H4 (cell line): ENCODE measurements around the gene CRTC2. TPM values are rescaled to one million over a fixed set of nuclear protein-coding genes. Genes with fewer than 3 reads are reported as not detected.
A peak's percentile ranks its signal among the peaks of the same experiment; 100 is the strongest.
"Not testable (repeated sequence)": the region's sequence is repeated elsewhere in the genome, so short reads cannot be mapped to it uniquely, and the experiment has no call there.

Experiments
- DNase-seq: peaks from one replicate; pipeline ENCODE4 v3.0.0-alpha.2; 2015; ENCODE audit warnings: low spot score
- total RNA-seq: library from RNA; depleted of rRNA; stranded (reverse); fragments of >200 nt; shearing (Covaris generic); gene quantifications from 2 replicates; pipeline ENCODE4 v1.2.3, GENCODE V29; 2014

Gene CRTC2
- total RNA-seq, 1 experiment from 2014 or later: 6.5 TPM

- no peak for DNase-seq
These were observed 29.5 kb downstream of the CRTC2 start for GRCh38 chr1:153928791-153929341.

GRCh38 chr1:153928245-153928644 is 30.2 kb downstream of the CRTC2 start:
- DNase-seq: no peak

- DNase-seq: no peak
These were observed 32.0 kb downstream of the CRTC2 start for GRCh38 chr1:153926405-153926804.

- DNase-seq: peak; percentile 99
These were observed 35.2 kb downstream of the CRTC2 start, which contains the start of gene GATAD2B for GRCh38 chr1:153922972-153923925. TSS of gene GATAD2B (minus strand) at chr1:153922972. CDS start at chr1:153828347, 94,625 bp downstream.

DNA sequence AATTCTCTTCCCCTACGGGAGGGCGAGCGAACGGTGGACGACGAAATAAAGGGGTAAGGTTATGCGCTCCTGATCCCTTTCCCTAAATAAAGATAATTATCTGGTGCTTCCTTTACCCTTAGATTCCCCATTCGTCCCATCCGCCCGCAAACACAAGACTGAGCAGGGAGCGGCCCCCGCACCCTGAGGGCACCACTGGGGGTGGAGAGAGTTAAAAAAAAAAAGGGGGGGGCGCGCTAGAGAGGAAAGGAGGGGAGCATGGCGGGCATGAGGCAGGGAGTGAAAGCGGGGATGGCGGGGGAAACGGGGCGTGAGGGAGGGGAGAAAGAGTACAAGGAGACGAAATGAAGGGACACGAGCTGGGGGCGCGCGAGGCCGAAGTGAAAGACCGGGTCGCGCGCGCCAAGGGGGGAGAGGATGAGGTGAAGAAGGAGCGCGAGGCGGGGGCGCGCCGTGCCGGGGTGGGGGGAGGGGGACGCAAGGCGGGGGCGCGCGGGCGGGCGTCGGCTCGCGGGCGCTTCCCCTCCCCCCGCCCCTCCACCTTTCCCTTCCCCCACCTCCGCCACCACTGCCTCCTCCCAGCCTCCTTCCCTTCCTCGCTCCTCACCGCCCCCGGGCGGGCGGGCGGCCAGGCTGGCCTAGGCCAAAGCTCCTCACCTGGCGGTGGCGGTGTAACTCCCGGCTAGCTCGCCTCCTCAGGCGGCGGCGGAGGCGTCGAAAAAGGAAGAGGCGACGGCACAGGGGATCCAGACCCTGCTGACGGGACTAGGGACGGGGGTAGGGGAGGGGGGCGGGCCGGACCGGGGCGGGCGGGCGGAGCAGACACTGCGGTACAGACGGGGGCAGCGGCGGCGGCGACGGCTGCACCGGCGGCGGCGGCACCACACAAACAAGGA is 36.1 kb downstream of the CRTC2 start:
- DNase-seq: no peak

DNA sequence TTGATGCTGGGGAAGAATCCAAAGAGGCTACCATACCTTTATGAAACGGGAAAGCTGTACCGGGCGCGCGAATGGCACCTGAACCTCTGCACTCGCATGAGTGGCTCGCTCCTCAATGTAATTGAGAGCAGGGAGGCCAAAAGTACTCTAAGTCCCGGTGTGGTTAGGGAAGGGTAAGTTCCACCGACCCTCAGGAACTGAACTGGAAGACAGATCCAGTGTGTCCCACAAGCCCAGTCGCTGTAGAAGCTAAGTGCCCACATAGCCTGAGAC is 36.7 kb downstream of the CRTC2 start:
- DNase-seq: no peak

DNA sequence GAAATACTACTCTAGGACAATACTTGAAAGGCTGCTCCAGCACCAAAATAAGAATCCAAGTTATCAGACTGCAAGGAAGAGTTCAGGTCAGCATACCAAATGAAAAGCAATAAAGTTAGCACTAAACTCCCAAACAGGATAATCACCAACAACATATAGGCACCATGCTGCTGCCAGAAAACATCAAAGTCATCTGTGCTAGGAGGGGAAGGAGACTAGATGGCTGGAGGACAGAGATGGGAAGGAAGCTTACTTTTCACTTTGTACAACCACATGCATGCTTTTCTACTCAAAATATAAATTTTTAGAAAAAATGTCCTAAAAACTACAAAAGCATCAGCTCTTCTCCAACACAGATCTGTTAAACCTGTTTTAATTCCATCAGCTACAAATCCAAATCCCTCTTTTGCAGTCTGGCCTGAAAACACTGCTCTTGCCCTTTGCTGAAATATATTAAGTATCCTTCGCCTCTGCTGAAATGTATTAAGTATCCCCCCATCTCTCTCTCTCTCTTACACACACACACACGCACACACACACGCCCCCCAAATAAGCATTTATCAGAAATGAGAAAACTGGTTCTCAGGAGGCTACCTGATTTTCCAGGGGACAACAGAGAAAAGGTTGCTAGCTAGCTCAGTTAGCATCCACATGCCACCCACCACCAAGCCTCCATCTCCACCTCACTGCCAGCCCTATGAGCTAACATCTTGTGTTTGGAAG is 37.2 kb downstream of the CRTC2 start:
- DNase-seq: no peak

DNA sequence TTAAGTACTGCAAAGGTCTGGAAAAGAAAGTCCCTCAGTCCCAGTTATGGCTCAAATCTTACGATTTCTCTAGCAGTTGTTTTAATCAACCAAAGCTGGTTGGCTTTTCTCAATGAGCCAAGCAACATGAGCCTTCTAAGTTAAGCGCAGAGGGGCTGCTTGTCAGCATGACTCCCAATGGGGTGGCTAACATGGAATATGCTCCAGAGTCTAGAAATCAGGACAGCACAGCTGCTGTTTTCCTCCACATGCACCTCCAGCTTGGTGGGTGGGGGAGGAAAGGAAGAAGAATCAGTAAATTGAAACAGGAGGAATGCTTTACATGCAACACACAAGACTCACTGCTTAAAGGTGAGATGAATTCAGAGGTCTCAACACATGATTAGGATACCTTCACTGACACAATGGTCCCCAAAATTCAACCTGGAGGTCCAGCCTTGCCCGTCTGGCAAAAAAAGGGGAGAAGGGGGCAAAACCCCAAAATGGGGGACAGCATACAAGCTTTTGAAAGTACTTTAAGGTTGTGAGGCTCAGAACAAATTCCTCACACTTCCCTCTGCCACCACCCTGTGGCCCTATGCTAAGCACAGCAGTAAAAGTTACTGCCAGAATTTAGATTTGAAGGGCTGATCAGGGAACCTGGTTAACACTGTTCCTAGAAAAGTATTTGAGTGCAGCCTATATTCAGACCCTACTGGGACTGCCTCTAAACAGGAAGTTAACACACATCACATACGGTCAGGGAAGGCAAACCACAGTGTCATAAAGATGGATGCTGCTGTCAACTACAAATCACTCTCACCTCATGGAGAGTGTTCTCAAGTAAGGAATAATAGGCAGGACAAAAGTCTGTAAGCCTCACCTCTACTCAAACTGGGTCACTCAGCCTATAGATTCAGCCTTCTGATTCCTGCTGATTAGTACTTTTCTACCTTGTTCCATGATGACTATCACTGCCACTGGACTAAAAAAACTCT is 38.2 kb downstream of the CRTC2 start:
- no peak for DNase-seq

DNA sequence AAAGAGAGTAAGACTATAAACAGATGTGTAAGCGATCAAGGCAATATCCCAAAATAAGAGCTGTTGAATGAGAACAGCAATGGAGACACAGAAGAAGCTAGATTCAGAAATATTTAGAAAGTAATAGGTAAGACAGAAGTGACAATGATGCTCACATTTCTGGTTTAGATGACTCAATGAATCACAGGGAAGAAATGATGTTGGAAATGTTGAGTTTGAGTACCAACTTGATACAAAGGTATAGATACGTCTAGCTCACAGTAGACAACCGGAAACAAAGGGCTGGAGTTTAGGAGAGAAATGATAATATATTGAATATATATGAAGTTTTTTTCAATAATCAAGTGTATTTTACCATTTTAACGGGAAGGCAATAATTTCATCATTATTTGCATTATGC is 42.1 kb downstream of the CRTC2 start:
- no peak for DNase-seq

GRCh38 chr1:153912349-153912748 is 46.1 kb downstream of the CRTC2 start:
- DNase-seq: no peak

DNA sequence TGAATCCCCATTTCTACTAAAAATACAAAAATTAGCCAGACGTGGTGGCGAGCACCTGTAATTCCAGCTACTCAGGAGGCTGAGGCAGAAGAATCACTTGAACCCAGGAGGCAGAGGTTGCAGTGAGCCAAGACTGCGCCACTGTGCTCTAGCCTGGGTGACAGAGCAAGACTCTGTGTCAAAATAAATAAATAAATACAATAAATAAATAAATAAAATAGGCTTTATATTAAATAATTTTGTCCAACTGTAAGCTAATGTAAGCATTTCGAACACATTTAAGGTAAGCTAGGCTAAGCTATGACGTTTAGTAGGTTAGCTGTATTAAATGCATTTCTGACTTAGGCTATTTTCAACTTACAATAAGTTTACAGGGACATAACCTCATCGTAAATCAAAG is 47.9 kb downstream of the CRTC2 start:
- DNase-seq: not testable (repeated sequence)

- DNase-seq: no peak
These were observed 50.3 kb downstream of the CRTC2 start for GRCh38 chr1:153908071-153908470.

DNA sequence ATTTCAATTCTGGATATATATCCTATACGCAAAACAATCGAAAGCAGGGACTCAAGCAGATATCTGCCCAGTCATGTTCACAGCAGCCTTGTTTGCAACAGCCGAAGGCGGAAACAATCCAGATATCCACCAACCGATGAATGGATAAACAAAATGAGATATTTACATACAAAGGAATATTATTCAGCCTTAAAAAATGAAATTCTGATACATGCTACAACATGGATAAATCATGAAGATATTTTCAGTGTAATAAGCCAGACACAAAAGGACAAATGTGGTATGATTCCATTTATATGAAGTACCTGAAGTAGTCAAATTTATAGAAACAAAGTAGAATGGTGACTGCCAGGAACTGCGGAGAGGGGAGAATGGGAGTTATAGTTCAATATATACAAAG is 51.3 kb downstream of the CRTC2 start:
- DNase-seq: no peak

GRCh38 chr1:153906396-153906795 is 52.0 kb downstream of the CRTC2 start:
- no peak for DNase-seq

DNA sequence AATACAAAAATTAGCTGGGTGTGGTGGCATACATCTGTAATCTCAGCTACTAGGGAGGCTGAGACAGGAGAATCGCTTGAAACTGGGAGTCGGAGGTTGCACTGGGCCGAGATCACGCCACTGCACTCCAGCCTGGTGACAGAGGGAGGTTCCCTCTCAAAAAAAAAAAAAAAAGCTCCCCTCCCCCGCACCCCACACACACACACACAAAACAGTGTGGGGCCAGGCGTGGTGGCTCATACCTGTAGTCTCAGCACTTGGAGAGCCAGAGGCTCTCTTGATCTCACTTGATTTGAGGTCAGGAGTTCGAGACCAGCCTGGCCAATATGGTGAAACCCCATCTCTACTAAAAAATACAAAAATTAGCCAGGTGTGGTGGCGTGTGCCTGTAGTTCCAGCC is 52.5 kb downstream of the CRTC2 start:
- not testable (repeated sequence) for DNase-seq

GRCh38 chr1:153903841-153904455 is 54.5 kb downstream of the CRTC2 start:
- no peak for DNase-seq

GRCh38 chr1:153899509-153899908 is 58.9 kb downstream of the CRTC2 start:
- DNase-seq: no peak
